GM12872 (cell line): ENCODE data around the gene TBP.

Experiments
- CTCF ChIP-seq: IDR thresholded peaks from 3 replicates; pipeline ENCODE4 v1.5.1; 2011; ENCODE audit warnings: low read depth, mild to moderate bottlenecking, low read length, moderate library complexity; ENCODE audit not compliant: insufficient read depth

TBP gene

GRCh38 chr6:170554013-170554795, at the start of gene TBP:
TBP (plus strand) TSS chr6:170554369; CDS start chr6:170557030, 2,661 bp downstream.
- TF ChIP-seq CTCF: no peak

GRCh38 chr6:170504479-170504878, 49.7 kb upstream of the TBP start:
- no peak for TF ChIP-seq CTCF

GRCh38 chr6:170505306-170505705, 48.9 kb upstream of the TBP start:
- no peak for TF ChIP-seq CTCF

- no peak for TF ChIP-seq CTCF
Measured at GRCh38 chr6:170506446-170506845, 47.7 kb upstream of the TBP start.

GRCh38 chr6:170509723-170510018, 44.5 kb upstream of the TBP start:
- TF ChIP-seq CTCF: no peak

- TF ChIP-seq CTCF: no peak
Measured at GRCh38 chr6:170510631-170511030, 43.5 kb upstream of the TBP start.

- TF ChIP-seq CTCF: no peak
Measured at GRCh38 chr6:170512249-170512648, 41.9 kb upstream of the TBP start.
